Fibroblast of skin of right biceps (primary cell): Measurements from ENCODE around the gene TNIP2.

Experiments used
- DNase-seq: peaks from one replicate; pipeline ENCODE4 v3.0.0-alpha.2; 2013

Gene TNIP2

DNA sequence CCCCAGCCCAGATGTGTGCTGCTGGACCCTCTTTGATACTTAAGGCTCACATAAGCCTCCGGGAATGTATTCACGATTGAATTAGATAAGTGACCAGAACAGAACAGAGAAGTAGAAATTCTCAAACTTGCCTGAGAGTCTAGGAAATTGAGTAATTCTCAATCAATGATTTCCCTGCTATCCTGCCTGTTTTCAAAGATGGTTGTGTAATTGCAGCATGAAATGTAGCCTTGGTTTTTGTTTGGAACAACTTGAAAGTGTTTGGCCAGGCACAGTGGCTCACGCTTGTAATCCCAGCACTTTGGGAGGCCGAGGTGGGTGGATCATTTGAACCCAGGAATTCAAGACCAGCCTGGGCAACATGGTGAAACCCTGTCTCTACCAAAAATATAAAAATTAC lies 41.2 kb downstream of the TNIP2 start:
- DNase-seq = no peak

DNA sequence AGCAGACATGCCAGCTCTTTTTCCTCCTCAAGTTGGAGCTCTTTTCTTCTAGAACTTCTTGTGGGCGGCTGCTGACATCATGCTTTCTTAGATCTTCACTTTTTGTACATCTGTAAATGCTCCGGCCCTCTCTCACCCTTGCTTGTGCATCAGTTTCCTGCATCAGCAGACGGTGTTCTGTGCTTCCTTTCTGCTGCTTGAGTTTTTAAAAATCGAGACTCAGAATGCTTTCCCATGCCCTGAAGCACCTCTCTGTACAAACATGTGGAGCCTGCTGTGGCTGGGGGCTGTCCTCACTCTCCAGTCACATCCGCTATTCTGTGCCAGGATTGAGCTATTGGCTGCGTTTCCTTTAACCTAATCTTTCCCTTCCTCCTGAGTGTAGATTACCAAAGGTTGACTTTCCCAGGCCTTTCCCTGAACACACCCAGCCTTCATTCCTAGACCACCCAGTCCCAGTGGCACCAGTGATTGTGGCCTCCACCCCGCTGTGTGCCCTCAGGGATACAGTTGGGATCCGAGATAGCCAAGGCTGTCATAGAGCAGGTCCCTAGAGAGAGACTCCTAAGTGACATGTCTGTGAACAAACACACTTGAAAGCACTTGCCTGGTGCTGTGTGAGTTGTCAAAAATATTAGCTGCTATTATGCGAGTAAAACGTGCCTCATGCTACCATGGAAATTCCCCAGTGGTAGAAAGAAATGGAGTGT lies 41.9 kb downstream of the TNIP2 start:
- peak; percentile 20 for DNase-seq

DNA sequence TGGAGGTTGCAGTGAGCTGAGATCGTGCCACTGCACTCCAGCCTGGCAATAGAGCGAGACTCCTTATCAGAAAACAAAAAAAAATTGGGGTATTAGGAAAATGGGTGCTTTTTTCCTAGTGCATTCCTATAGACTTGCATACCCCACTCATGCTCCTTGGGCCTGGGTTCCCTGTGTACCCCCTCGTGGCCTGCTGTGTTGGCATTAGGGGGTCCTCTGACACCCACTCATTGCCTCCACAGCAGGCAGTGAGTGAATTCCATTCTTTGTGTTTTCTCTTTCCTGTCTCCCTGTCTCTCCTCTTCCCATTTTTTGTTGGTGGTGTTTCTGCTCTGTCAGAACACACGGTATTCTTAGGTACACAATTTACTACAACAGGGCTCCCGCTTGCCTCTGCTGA lies 42.8 kb downstream of the TNIP2 start:
- DNase-seq = no peak

DNA sequence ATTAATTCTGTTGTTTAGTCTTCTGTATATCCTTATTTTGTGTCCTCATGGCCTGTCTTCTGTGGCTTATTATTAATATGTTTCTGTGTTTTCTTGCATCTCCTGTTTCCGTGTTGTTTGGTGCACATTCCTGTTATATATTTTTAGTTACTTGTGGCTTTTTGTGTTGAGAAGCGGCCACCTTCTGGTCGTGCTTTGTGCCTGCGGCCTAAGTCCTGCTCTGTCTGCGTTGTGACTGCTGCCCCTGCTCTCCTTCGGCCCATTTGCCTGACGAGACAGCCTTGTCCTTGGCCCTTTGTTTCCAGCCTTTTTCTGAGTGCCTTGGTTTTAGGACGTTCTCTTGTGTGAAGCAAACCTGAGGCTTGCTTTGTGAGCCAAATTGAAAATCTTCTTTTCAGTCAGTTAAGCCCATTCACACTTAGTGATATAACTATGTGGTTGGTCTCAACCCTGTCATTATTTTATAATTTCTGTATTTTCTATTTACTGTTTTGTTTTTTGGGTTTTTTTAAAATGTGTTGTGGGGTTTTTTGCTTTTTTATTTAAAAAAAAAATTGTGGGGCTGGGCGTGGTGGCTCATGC lies 43.8 kb downstream of the TNIP2 start:
- no peak for DNase-seq

DNA sequence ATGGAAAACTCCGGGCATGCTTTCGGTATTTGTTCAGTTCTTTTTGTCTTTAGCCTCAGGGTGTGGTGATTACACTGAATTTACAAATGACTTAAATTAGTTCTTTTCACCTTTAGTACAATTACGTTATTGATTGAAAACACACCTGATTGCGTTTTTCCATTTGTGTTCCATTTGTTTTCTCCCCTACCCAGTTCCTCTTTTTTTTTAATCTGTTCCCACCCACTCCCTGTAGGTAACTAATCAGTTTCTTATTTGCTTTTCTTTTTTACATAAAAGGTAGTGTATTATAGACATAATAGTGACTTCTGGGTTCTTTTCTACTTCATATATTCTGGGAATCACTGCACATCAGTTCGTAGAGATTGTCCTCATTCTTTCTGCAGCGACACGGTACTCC lies 53.4 kb downstream of the TNIP2 start:
- no peak for DNase-seq

- no peak for DNase-seq
These were observed 53.8 kb downstream of the TNIP2 start for GRCh38 chr4:2702361-2702760.

DNA sequence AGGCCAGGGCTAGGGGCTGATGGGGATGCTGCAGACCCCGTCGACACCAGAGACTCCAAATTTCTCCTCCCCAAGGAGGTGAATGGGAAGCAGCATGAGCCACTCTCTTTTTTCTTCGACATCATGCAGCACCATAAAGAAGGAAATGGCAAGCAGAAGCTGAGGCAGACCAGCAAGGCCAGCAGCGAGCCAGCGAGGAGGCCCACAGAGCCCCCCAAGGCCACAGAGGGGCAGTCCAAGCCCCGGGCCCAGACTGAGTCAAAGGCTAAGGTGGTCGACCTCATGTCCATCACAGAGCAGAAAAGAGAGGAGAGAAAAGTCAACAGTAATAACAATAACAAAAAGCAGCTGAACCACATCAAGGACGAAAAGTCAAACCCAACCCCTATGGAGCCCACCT lies 56.1 kb downstream of the TNIP2 start:
- DNase-seq = no peak

DNA sequence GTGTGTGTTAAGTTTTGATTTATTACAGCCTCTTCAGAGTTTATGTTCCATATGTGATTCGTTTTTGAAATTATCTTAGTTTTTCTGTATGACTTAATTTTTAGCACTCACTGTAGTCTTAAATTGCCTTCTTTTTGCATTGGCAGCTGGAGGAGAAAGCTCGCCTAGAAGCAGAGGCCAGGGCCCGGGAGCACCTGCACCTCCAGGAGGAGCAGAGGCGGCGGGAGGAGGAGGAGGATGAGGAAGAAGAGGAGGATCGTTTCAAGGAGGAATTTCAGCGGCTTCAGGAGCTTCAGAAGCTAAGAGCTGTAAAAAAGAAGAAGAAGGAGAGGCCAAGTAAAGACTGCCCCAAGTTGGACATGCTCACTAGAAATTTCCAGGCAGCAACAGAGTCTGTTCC lies 56.6 kb downstream of the TNIP2 start:
- no peak for DNase-seq

- DNase-seq = no peak
These were observed 57.1 kb downstream of the TNIP2 start for GRCh38 chr4:2698951-2699505.

- no peak for DNase-seq
These were observed 57.6 kb downstream of the TNIP2 start for GRCh38 chr4:2698504-2698903.

DNA sequence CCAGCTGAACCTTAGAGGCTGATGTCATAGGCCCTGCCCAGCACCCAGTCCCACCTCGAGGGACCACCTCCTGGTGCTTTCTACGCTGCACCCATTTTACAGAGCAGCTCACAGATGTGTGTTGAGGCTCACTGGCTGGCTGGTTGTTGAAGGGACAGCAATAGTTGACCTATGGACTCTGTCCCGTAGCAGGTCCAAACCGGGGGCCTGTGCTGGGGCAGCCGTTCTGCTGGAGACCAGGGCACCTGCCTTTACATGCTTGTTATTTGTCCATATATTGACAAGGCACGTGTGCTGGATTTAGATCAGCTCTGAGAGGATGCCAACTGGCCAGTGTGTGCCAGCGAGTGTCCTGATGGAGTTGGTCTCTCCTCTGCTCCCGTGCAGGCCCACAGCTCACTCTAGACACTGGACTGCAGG lies 58.1 kb downstream of the TNIP2 start:
- DNase-seq = no peak

DNA sequence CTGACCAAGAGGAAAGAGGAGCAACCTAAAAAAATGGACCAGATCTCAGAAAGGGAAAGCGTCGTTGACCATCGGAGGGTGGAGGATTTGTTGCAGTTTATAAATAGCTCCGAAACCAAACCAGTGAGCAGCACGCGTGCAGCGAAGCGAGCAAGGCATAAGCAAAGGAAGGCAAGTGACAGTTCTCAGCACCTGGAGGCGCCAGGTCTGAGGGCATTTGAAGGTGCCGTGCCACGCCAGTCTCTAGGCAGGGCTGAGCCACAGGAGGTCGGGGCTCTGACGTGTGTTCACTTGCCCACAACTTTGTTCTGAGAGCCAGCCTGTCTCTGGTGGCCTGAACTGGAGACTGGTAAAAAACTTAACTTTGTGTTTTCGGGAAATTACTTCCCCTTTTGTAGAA lies 59.7 kb downstream of the TNIP2 start:
- DNase-seq = no peak

GRCh38 chr4:2695346-2696060 lies 60.6 kb downstream of the TNIP2 start:
- no peak for DNase-seq

GRCh38 chr4:2694691-2695090 lies 61.4 kb downstream of the TNIP2 start:
- DNase-seq = no peak

DNA sequence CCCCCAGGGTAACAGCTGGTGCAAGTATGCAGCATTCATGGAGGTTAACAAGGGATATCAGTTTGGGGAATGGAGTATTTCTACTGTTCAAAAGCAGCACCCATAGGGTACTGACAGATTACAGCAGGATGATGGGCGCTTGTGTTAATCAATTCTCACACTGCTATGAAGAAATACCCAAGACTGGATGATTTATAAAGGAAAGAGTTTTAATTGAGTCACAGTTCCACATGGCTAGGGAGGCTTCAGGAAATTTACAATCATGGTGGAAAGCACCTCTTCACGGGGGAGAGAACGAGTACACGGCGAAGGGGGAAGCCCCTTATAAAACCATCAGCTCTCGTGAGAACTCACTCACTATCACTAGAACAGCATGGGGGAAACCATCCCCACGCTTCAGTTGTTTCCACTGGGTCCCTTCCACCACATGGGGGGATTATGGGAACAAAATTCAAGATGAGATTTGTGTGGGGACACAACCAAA lies 64.1 kb downstream of the TNIP2 start:
- DNase-seq = no peak
